GM19193 (cell line): Measurements from ENCODE around the gene NDUFS3.

Experiments
- POLR2A ChIP-seq: IDR thresholded peaks from 4 replicates; pipeline ENCODE4 v1.6.1; 2011; ENCODE audit not compliant: insufficient read depth, insufficient read length; ENCODE audit errors: extremely low read depth

The NDUFS3 gene

GRCh38 chr11:47587039-47587716 is 8.3 kb downstream of the NDUFS3 start:
- TF ChIP-seq POLR2A, result no peak

DNA sequence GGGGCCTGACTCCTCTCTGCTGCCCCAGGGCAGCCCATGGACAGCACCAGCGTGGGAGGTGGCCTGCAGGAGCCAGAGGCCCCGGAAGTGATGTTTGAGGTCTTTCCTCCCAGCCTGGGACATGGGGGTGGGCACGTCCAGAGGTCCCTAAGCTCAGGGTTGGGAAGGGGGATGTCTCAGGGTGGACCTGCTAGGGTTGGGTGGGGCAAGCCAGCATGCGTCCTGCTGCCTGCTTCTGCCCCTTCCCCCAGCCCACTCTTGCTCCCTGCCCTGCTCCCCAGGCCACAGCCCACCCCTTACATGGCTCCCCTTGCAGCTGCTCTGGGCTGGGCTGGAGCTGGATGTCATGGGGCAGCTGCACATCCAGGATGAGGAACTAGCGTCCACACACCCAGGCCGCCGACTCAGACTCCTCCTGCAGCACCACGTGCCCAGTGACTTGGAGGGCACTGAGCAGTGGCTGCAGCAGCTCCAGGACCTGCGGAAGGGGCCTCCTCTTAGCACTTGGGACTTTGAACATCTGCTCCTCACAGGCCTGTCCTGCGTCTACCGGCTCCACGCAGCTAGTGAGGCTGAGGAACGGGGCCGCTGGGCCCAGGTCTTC is 9.0 kb downstream of the NDUFS3 start:
- no peak for TF ChIP-seq POLR2A

- no peak for TF ChIP-seq POLR2A
Observed at GRCh38 chr11:47589118-47589517, 10.2 kb downstream of the NDUFS3 start.

GRCh38 chr11:47589584-47589976 is 10.7 kb downstream of the NDUFS3 start:
- TF ChIP-seq POLR2A, result no peak

DNA sequence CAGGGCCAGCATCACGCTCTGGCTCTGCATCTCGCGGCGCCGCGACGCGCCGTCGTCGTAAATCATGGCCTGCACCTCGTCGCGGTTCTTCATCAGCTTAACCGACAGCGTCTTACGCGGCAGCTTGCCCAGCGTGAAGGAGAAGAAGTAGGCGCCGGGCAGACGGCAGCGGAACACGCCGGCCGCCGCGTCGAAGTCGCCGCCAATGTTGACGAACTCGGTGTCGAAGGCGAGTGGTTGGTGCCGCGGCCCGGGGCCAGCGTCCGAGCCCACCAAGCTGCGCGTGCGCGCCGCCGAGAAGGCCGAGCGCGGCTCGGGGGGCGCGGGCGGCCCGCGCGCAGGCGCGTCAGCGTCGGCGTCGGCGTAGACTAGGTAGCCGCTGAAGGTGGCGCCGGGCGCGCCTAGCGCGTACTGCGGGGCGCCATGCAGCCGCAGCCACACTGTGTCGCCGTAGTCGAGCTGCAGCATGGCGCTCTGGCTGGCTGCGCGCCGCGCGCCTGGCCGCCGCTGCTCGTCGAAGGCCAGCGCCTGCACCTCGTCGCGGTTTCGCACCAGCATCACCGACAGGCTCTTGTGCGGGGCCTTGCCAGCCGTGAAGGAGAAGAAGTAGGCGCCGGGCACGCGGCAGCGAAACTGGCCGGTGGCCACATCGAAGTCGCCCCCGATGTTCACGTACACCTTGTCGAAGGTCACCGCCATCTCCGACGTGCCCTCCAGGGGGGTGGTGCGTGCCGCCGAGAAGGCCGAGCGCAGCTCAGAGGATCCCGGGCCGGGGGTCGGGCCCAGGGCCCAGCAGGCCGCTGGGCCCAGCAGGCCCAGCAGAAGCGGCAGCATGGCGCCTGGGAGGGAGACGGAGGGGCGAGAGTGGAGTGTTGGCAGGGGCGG is 11.3 kb downstream of the NDUFS3 start:
- TF ChIP-seq POLR2A, result no peak

GRCh38 chr11:47591764-47592163 is 12.9 kb downstream of the NDUFS3 start:
- no peak for TF ChIP-seq POLR2A

GRCh38 chr11:47592251-47592650 is 13.4 kb downstream of the NDUFS3 start:
- no peak for TF ChIP-seq POLR2A

DNA sequence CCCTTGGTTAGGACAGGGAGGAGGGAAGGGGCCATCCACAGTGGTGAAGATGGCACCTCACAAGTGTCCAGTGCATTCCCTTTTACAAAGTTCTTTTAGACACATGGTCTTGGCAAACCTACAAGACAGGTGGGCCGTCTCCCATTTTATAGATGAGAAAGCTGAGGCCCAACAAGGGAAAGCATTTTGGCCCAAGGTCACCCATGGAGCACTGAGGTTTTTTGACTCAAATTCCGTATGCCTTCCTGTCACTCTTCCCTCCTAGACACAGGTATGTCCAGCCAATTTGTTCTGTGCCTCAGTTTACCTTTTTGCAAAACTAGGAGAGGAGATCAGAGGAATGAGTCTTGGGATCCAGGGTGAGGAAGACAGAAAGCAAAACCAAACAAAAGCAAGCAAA is 14.1 kb downstream of the NDUFS3 start:
- no peak for TF ChIP-seq POLR2A

- no peak for TF ChIP-seq POLR2A
Observed at GRCh38 chr11:47593492-47593933, 14.6 kb downstream of the NDUFS3 start.

GRCh38 chr11:47593934-47594855 is 15.3 kb downstream of the NDUFS3 start, which contains the start of gene C1QTNF4:
Gene C1QTNF4 (minus strand): TSS chr11:47594411. CDS start chr11:47590810, 3,601 bp downstream.
- no peak for TF ChIP-seq POLR2A

DNA sequence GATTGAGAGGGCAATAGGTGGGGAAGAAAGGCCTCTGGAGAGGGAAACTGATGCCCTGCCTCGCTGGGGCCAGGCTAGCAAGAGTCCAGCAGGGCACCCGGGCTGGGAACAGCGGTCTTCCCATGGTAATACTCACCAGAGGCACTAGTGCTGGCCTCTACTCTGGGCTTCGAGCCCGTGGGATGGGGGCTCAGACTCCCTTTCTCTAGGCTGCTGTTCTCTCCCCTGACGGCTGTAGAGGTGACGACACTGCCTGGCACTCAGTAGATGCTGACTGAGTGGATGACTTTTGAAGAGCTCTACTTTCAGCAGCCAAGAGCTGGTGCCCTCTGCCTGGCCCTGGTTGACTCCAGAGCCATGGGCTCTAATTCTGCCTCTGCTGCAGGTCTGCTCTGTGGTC is 16.2 kb downstream of the NDUFS3 start:
- no peak for TF ChIP-seq POLR2A

- no peak for TF ChIP-seq POLR2A
Observed at GRCh38 chr11:47595967-47596366, 17.1 kb downstream of the NDUFS3 start.

DNA sequence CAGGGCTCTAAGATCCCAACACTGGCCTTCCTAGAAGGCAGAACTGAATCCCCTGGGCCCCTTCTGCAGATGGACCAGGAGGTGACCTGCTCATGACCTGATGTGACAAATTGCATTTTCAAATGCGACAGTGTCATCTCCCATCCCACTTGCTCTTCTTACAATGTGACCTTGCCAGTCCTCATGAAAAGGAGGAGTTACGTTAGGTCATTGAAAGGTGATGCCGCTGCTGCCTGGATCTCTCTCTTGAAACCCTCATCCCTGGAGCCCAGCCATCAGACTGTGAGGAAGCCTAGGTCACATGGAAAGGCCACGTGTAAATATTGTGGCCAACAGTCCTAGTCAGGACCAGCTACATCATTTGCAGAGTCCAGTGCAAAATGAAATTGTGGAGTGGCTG is 21.0 kb downstream of the NDUFS3 start:
- TF ChIP-seq POLR2A, result no peak

GRCh38 chr11:47603295-47603694 is 24.4 kb downstream of the NDUFS3 start:
- TF ChIP-seq POLR2A, result no peak
